H9 (cell line): ENCODE results near the gene CTIF. TPM values are rescaled to one million over a fixed set of nuclear protein-coding genes. Genes with fewer than 3 reads are reported as not detected.

Experiments
- DNase-seq: peaks from one replicate; pipeline ENCODE4 v3.0.0-alpha.2; 2017
- H2AFZ ChIP-seq: one replicate; pipeline ENCODE4 v1.6.1; 2013; ENCODE audit warnings: mild to moderate bottlenecking, low read length, control low read depth, moderate library complexity
- H2AK5ac ChIP-seq: 2 replicates; pipeline ENCODE4 v1.6.1; 2013; ENCODE audit warnings: low read length, control low read depth, mixed read lengths; ENCODE audit not compliant: insufficient read length
- H2BK120ac ChIP-seq: one replicate; pipeline ENCODE4 v1.6.1; 2013; ENCODE audit warnings: low read depth, mild to moderate bottlenecking, low read length, control low read depth, inconsistent platforms; ENCODE audit not compliant: poor library complexity, severe bottlenecking
- H2BK12ac ChIP-seq: 2 replicates; pipeline ENCODE4 v1.6.1; 2013; ENCODE audit warnings: low read length, control low read depth, mixed read lengths, low read depth; ENCODE audit not compliant: insufficient read length
- H2BK15ac ChIP-seq: 2 replicates; pipeline ENCODE4 v1.6.1; 2013; ENCODE audit warnings: low read depth, low read length, control low read depth
- H2BK20ac ChIP-seq: one replicate; pipeline ENCODE4 v1.6.1; 2013; ENCODE audit warnings: low read depth, mild to moderate bottlenecking, low read length, control low read depth, inconsistent platforms; ENCODE audit not compliant: poor library complexity, severe bottlenecking
- H2BK5ac ChIP-seq: 2 replicates; pipeline ENCODE4 v1.6.1; 2013; ENCODE audit warnings: low read length, control low read depth, mixed read lengths; ENCODE audit not compliant: insufficient read length
- H3K14ac ChIP-seq: 2 replicates; pipeline ENCODE4 v1.6.1; 2013; ENCODE audit warnings: low read length, control low read depth; ENCODE audit not compliant: insufficient read depth
- H3K18ac ChIP-seq: 2 replicates; pipeline ENCODE4 v1.6.1; 2013; ENCODE audit warnings: low read depth, mild to moderate bottlenecking, mixed read lengths, low read length, control low read depth; ENCODE audit not compliant: insufficient read length
- H3K23ac ChIP-seq: 2 replicates; pipeline ENCODE4 v1.6.1; 2013; ENCODE audit warnings: low read length, control low read depth, mixed read lengths, low read depth; ENCODE audit not compliant: insufficient read length
- H3K23me2 ChIP-seq: 2 replicates; pipeline ENCODE4 v1.6.1; 2013; ENCODE audit warnings: low read depth, mild to moderate bottlenecking, mixed read lengths, low read length, control low read depth; ENCODE audit not compliant: insufficient read length, poor library complexity, severe bottlenecking
- H3K27ac ChIP-seq: 2 replicates; pipeline ENCODE4 v1.5.1; 2013; ENCODE audit warnings: low read length, control low read depth, mixed read lengths, low read depth; ENCODE audit not compliant: insufficient read length
- H3K27me3 ChIP-seq: 2 replicates; pipeline ENCODE4 v1.6.1; 2013; ENCODE audit warnings: low read length, control low read depth, inconsistent platforms; ENCODE audit not compliant: insufficient read depth
- H3K4ac ChIP-seq: 2 replicates; pipeline ENCODE4 v1.6.1; 2013; ENCODE audit warnings: low read depth, mild to moderate bottlenecking, control low read depth, inconsistent platforms, low read length, moderate library complexity
- H3K4me1 ChIP-seq: 2 replicates; pipeline ENCODE4 v1.6.1; 2013; ENCODE audit warnings: low read length, control low read depth, inconsistent platforms; ENCODE audit not compliant: insufficient read depth
- H3K4me2 ChIP-seq: 2 replicates; pipeline ENCODE4 v1.6.1; 2013; ENCODE audit warnings: low read length, control low read depth, mixed read lengths; ENCODE audit not compliant: insufficient read length, insufficient read depth
- H3K56ac ChIP-seq: 2 replicates; pipeline ENCODE4 v1.6.1; 2013; ENCODE audit warnings: low read depth, mild to moderate bottlenecking, mixed read lengths, low read length, control low read depth; ENCODE audit not compliant: insufficient read length
- H3K79me1 ChIP-seq: 2 replicates; pipeline ENCODE4 v1.6.1; 2013; ENCODE audit warnings: low read depth, mild to moderate bottlenecking, moderate library complexity, low read length, control low read depth, inconsistent platforms; ENCODE audit not compliant: insufficient read depth, poor library complexity, severe bottlenecking
- H3K79me2 ChIP-seq: 2 replicates; pipeline ENCODE4 v1.6.1; 2013; ENCODE audit warnings: low read length, control low read depth, inconsistent platforms; ENCODE audit not compliant: insufficient read depth
- H3K9ac ChIP-seq: 2 replicates; pipeline ENCODE4 v1.6.1; 2013; ENCODE audit warnings: low read length, control low read depth, mixed read lengths; ENCODE audit not compliant: insufficient read length; ENCODE audit errors: extremely low read depth
- H3K9me3 ChIP-seq: one replicate; pipeline ENCODE4 v1.6.1; 2013; ENCODE audit warnings: low read depth, low read length, inconsistent platforms; ENCODE audit not compliant: control insufficient read depth
- H3T11ph ChIP-seq: one replicate; pipeline ENCODE4 v1.6.1; 2013; ENCODE audit warnings: mild to moderate bottlenecking, low read length, control low read depth, inconsistent platforms
- H4K20me1 ChIP-seq: one replicate; pipeline ENCODE4 v1.6.1; 2013; ENCODE audit not compliant: control insufficient read depth, insufficient read length, insufficient read depth
- H4K5ac ChIP-seq: 2 replicates; pipeline ENCODE4 v1.6.1; 2013; ENCODE audit warnings: low read depth, mild to moderate bottlenecking, mixed read lengths, low read length, control low read depth; ENCODE audit not compliant: insufficient read length
- H4K8ac ChIP-seq: replicated peaks from 2 replicates; pipeline ENCODE4 v1.6.1; 2013; ENCODE audit warnings: low read length, control low read depth, mixed read lengths, low read depth; ENCODE audit not compliant: insufficient read length
- H4K91ac ChIP-seq: 2 replicates; pipeline ENCODE4 v1.6.1; 2013; ENCODE audit warnings: low read depth, mild to moderate bottlenecking, moderate library complexity, mixed read lengths, low read length, control low read depth; ENCODE audit not compliant: insufficient read length
- H3K27ac Mint-ChIP-seq, 3 experiments: 2 replicates in 2 of 3; 3 replicates in 1 of 3; pipeline ENCODE4 v1.8.0; 2020 to 2021; ENCODE audit warnings: mixed read lengths in 3 of 3, mild to moderate bottlenecking in 1 of 3, moderate library complexity in 1 of 3
- H3K27me3 Mint-ChIP-seq: 2 replicates; pipeline ENCODE4 v1.8.0; 2021; ENCODE audit warnings: low read depth, mild to moderate bottlenecking, moderate library complexity, mixed read lengths
- H3K36me3 Mint-ChIP-seq, 3 experiments: 2 replicates in 2 of 3; 3 replicates in 1 of 3; pipeline ENCODE4 v1.8.0; 2020 to 2021; ENCODE audit warnings: low read depth in 3 of 3, mixed read lengths in 3 of 3; ENCODE audit not compliant: insufficient read depth in 1 of 3
- H3K4me1 Mint-ChIP-seq, 2 experiments: 2 replicates each; pipeline ENCODE4 v1.8.0; 2020; ENCODE audit warnings: mixed read lengths in 2 of 2
- H3K4me3 Mint-ChIP-seq, 2 experiments: 2 replicates in 1 of 2; 3 replicates in 1 of 2; pipeline ENCODE4 v1.8.0; 2020 to 2021; ENCODE audit warnings: mild to moderate bottlenecking in 2 of 2, mixed read lengths in 2 of 2, moderate library complexity in 1 of 2
- H3K9me3 Mint-ChIP-seq, 2 experiments: 2 replicates in 1 of 2; 3 replicates in 1 of 2; pipeline ENCODE4 v1.8.0; 2020; ENCODE audit warnings: mild to moderate bottlenecking in 2 of 2, mixed read lengths in 2 of 2, moderate library complexity in 1 of 2
- CTCF ChIP-seq: fragments of 200-600 bp; sonication (generic); conservative IDR thresholded peaks from 3 replicates; pipeline ENCODE4 v1.8.0; 2021; ENCODE audit warnings: antibody characterized with exemption, mild to moderate bottlenecking
- WGBS: extraction: QIAGEN DNeasy Blood & Tissue Kit; methylation state at CpG from one replicate; pipeline ENCODE4 v1.1.7; 2013; ENCODE audit warnings: missing lambda C conversion rate, low lambda C conversion rate, mixed read lengths; ENCODE audit not compliant: insufficient read length; ENCODE audit errors: extremely low coverage; 5-methylcytosine and 5-hydroxymethylcytosine counted together
- total RNA-seq: library from RNA; stranded (reverse); gene quantifications from 2 replicates; pipeline ENCODE4 v1.2.1, GENCODE V29; 2021

CTIF gene
- total RNA-seq, 1 experiment from 2014 or later, result 15.8 TPM

GRCh38 chr18:48861181-48861708 is 322.4 kb downstream of the CTIF start:
- no peak overlapping the region for H3T11ph ChIP-seq
- no peak overlapping the region for H3K4me2 ChIP-seq
- H3K4me1 ChIP-seq, result no peaks in the 10 kb centered on the region; the same call in 1 of the 2 replicates
- no peak overlapping the region for H2BK12ac ChIP-seq
- H2AFZ ChIP-seq, result no peak overlapping the region
- no peak overlapping the region for H4K5ac ChIP-seq
- H4K8ac ChIP-seq, result no peak overlapping the region
- Mint-ChIP-seq H3K4me3 (no peak overlapping the region; a peak in 1 of 5 replicates), H3K27me3 (peaks cover 6% of the 10 kb centered on the region), H3K36me3 (peaks cover 0 to 6% (median 0%) of the 10 kb centered on the region in 3 experiments; a peak in 4 of 7 replicates), H3K9me3 (no peaks in the 10 kb centered on the region; a peak in 1 of 5 replicates), H3K27ac (no peak overlapping the region), H3K4me1 (peaks cover 15 to 33% of the 10 kb centered on the region in 2 experiments)
- no CpG with 5 or more reads among the region's 15 CpGs for WGBS
- H3K56ac ChIP-seq, result no peak overlapping the region
- H2BK5ac ChIP-seq, result no peak overlapping the region
- no peak overlapping the region; the same call in 1 of the 2 replicates for H2BK15ac ChIP-seq
- H3K9ac ChIP-seq, result no peak overlapping the region
- no peaks in the 10 kb centered on the region for H3K79me2 ChIP-seq
- no peak overlapping the region for H2BK120ac ChIP-seq
- no peaks in the 10 kb centered on the region for H4K20me1 ChIP-seq
- H3K23me2 ChIP-seq, result no peaks in the 10 kb centered on the region
- H2BK20ac ChIP-seq, result no peak overlapping the region
- no peak overlapping the region for H2AK5ac ChIP-seq
- H3K14ac ChIP-seq, result peak overlapping the region; percentile 78
- no peak for TF ChIP-seq CTCF
- H3K79me1 ChIP-seq, result no peaks in the 10 kb centered on the region
- no peak overlapping the region for H3K27ac ChIP-seq
- H3K18ac ChIP-seq, result no peak overlapping the region
- no peak overlapping the region for H3K23ac ChIP-seq
- no peak overlapping the region for H4K91ac ChIP-seq
- no peaks in the 10 kb centered on the region for H3K9me3 ChIP-seq
- peak; percentile 56 for DNase-seq
- no peaks in the 10 kb centered on the region for H3K27me3 ChIP-seq
- H3K4ac ChIP-seq, result no peak overlapping the region
